Upper lobe of left lung (tissue), 4 donors: ENCODE measurements around the gene KLHL40.

Source experiments
- POLR2A ChIP-seq, 4 donors: fragments of 450-650 bp; IDR thresholded peaks; one replicate each; pipeline ENCODE4 v1.5.1; 2016 to 2017; ENCODE audit warnings: antibody characterized with exemption in 4 of 4, mild to moderate bottlenecking in 2 of 4
- POLR2AphosphoS5 ChIP-seq, 2 donors: sonication (generic); formaldehyde crosslinking; IDR thresholded peaks; one replicate each; pipeline ENCODE4 v1.5.1; 2017; ENCODE audit warnings: antibody characterized with exemption in 2 of 2
- TF ChIP-seq, protein P1 (sequence below), 6 experiments: fragments of 450-650 bp in 4 of 6; fragments of 200-600 bp in 2 of 6; sonication (generic) in 2 of 6; IDR thresholded peaks; one replicate each; pipeline ENCODE4 v1.5.1; 2016 to 2019; ENCODE audit warnings: antibody characterized with exemption in 6 of 6

DNA sequence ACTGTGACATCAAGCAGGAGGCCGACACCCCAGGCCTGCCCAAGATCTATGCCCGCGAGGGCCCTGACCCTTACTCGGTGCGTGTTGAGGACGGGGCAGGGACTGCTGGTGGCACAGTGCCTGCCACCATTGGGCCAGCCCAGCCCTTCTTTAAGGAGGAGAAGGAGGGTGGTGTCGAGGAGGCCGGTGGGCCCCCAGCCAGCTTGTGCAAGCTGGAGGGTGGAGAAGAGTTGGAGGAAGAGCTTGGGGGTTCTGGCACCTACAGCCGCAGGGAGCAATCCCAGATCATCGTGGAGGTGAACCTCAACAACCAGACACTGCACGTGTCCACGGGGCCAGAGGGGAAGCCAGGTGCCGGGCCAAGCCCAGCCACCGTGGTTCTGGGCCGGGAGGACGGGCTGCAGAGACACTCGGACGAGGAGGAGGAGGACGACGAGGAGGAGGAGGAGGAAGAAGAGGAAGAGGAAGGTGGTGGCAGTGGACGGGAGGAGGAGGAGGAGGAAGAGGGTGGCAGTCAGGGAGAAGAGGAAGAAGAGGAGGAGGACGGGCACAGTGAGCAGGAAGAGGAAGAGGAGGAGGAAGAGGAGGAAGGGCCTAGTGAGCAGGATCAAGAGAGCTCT lies 26.5 kb upstream of the KLHL40 start:
- TF ChIP-seq, protein P1, sequence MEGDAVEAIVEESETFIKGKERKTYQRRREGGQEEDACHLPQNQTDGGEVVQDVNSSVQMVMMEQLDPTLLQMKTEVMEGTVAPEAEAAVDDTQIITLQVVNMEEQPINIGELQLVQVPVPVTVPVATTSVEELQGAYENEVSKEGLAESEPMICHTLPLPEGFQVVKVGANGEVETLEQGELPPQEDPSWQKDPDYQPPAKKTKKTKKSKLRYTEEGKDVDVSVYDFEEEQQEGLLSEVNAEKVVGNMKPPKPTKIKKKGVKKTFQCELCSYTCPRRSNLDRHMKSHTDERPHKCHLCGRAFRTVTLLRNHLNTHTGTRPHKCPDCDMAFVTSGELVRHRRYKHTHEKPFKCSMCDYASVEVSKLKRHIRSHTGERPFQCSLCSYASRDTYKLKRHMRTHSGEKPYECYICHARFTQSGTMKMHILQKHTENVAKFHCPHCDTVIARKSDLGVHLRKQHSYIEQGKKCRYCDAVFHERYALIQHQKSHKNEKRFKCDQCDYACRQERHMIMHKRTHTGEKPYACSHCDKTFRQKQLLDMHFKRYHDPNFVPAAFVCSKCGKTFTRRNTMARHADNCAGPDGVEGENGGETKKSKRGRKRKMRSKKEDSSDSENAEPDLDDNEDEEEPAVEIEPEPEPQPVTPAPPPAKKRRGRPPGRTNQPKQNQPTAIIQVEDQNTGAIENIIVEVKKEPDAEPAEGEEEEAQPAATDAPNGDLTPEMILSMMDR (IDR thresholded peaks at IDR 0.05): no peak
- TF ChIP-seq POLR2A (IDR thresholded peaks at IDR 0.05) (no peak), POLR2AphosphoS5 (IDR thresholded peaks at IDR 0.05) (no peak)
